GM10248 (cell line): ENCODE measurements around the gene ARHGAP15.
"Not testable (repeated sequence)": the region's sequence is repeated elsewhere in the genome, so short reads cannot be mapped to it uniquely, and the experiment has no call there.

ENCODE experiments used
- CTCF ChIA-PET: fragments of 300-600 bp; sonication (Branson Sonifier 250); formaldehyde crosslinking; extraction: SDS; loops from one replicate; lab custom pipeline; 2021; ENCODE audit warnings: antibody characterized with exemption; lab: Yijun Ruan, JAX
- POLR2A ChIA-PET: fragments of 350-650 bp; sonication (Branson Sonifier 250); formaldehyde crosslinking; extraction: SDS; loops from one replicate; lab custom pipeline; 2020; ENCODE audit warnings: antibody characterized with exemption; lab: Yijun Ruan, JAX
- DNase-seq: peaks from one replicate; pipeline ENCODE4 v3.0.0; 2012; ENCODE audit errors: extremely low spot score
- TF ChIP-seq, protein P1 (sequence below): IDR thresholded peaks from 2 replicates; pipeline ENCODE4 v1.5.1; 2012; ENCODE audit warnings: mild to moderate bottlenecking, low read depth; ENCODE audit errors: extremely low read depth, missing control alignments, control extremely low read depth

Gene ARHGAP15

GRCh38 chr2:143088388-143088787 is 40.8 kb upstream of the ARHGAP15 start:
- POLR2A ChIA-PET = no interaction called here
- TF ChIP-seq, protein P1, sequence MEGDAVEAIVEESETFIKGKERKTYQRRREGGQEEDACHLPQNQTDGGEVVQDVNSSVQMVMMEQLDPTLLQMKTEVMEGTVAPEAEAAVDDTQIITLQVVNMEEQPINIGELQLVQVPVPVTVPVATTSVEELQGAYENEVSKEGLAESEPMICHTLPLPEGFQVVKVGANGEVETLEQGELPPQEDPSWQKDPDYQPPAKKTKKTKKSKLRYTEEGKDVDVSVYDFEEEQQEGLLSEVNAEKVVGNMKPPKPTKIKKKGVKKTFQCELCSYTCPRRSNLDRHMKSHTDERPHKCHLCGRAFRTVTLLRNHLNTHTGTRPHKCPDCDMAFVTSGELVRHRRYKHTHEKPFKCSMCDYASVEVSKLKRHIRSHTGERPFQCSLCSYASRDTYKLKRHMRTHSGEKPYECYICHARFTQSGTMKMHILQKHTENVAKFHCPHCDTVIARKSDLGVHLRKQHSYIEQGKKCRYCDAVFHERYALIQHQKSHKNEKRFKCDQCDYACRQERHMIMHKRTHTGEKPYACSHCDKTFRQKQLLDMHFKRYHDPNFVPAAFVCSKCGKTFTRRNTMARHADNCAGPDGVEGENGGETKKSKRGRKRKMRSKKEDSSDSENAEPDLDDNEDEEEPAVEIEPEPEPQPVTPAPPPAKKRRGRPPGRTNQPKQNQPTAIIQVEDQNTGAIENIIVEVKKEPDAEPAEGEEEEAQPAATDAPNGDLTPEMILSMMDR = no peak
- DNase-seq = no peak
- CTCF ChIA-PET = interaction anchor here (1.1 to 3.3 kb wide), 3 partner anchors 11 to 40 kb away, joined by 3 to 11 read pairs (median 3); no protein-coding TSS in a partner anchor

GRCh38 chr2:143089520-143089919 is 39.7 kb upstream of the ARHGAP15 start:
- POLR2A ChIA-PET, DNase-seq: not testable (repeated sequence)
- CTCF ChIA-PET = interaction anchor here (1.0 to 3.3 kb wide), 3 partner anchors 10 to 55 kb away, joined by 3 to 11 read pairs (median 3); no protein-coding TSS in a partner anchor

DNA sequence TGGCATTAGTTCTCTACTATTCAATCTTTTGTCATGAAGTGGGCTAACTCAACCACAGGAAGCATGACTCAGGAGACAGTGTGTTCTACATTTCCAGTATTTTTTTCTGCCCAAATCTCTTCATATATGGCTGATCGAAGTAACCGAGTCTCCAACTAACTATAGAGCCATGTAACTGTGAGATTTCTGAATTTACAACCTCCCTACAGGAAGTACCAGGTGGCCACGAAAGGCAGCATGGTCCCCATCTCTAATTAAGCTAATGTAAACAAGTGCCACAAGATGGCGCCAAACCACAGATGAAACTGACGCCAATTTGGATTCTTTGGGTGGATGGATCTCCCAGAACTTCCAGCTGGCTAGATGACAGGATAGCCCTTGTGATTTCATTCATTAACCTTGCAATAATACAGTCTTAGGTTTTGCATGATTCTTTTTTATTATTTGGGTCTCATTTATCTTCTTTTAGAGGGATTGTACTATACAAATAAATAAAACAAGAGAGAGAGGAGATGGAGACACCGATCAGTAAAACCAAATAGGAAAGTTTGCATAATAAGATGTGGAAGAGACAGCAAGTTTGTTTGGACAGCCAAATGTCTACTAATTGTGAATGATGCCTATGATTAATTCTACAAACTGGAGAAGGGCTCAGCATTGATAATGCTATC is 18.3 kb upstream of the ARHGAP15 start:
- peak; percentile 29 for DNase-seq
- CTCF ChIA-PET = interaction anchor here (0.6 to 5.8 kb wide), 49 partner anchors 9 to 974 kb away, joined by 3 to 87 read pairs (median 4); partner anchors contain the start of gene ARHGAP15
- POLR2A ChIA-PET = no interaction called here
- TF ChIP-seq, protein P1 = peak; percentile 68

- CTCF ChIA-PET = interaction anchor here (2.2 kb wide), 1 partner anchor 12 kb away, joined by 6 read pairs; the partner anchor contains the start of gene ARHGAP15
- TF ChIP-seq, protein P1 = no peak
- no peak for DNase-seq
- POLR2A ChIA-PET = no interaction called here
These were observed 12.0 kb upstream of the ARHGAP15 start for GRCh38 chr2:143117225-143117624.

DNA sequence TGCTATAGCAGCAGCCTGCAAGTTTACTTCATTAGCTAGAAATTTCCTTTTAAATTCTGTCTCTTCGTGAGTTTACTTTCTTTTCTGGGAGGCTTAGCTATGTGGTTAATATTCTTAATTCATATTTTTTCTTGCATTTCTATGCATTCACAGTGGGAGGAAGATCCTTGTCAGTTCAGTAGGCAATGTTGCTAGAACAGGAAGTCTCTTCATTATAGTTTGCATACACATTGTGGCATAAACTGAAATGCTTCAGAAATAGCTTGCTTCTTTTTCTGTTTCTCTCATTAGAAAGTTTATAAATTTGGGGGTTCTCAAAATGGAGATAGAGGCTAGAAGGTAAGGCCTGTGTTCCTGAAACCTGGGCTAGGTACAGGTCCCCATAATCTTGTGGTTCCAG is 8.1 kb upstream of the ARHGAP15 start:
- ChIA-PET POLR2A (no interaction called here), CTCF (interaction anchor here (1.1 to 6.7 kb wide), 5 partner anchors 10 to 138 kb away, joined by 4 to 42 read pairs (median 6); no protein-coding TSS in a partner anchor)
- TF ChIP-seq, protein P1 = no peak
- DNase-seq = no peak

GRCh38 chr2:143121957-143122356 is 7.3 kb upstream of the ARHGAP15 start:
- DNase-seq = no peak
- CTCF ChIA-PET = interaction anchor here (1.5 to 6.7 kb wide), 2 partner anchors 10 to 23 kb away, joined by 4 to 42 read pairs; no protein-coding TSS in a partner anchor
- TF ChIP-seq, protein P1 = no peak
- POLR2A ChIA-PET = no interaction called here

- ChIA-PET CTCF (interaction anchor here (1.0 to 6.7 kb wide), 3 partner anchors 12 to 90 kb away, joined by 3 to 42 read pairs (median 3); no protein-coding TSS in a partner anchor), POLR2A (no interaction called here)
- no peak for DNase-seq
- TF ChIP-seq, protein P1 = no peak
These were observed 5.3 kb upstream of the ARHGAP15 start for GRCh38 chr2:143123911-143124310.
